Lower leg skin (tissue), 4 donors: ENCODE data around the gene EZR. TPM values are rescaled to one million over a fixed set of nuclear protein-coding genes. Genes with fewer than 3 reads are reported as not detected.

ENCODE experiments used
- DNase-seq, 2 donors: peaks; one replicate each; pipeline ENCODE4 v3.0.0-alpha.2; 2019; ENCODE audit warnings: low spot score in 2 of 2
- H3K4me3 ChIP-seq: fragments of 200-600 bp; sonication (generic); 2 replicates; pipeline ENCODE4 v1.5.1; 2017; ENCODE audit warnings: mild to moderate bottlenecking, low read depth; ENCODE audit not compliant: poor library complexity, severe bottlenecking
- POLR2A ChIP-seq, 2 donors: fragments of 450-650 bp; IDR thresholded peaks; one replicate each; pipeline ENCODE4 v1.6.1; 2016 to 2017; ENCODE audit warnings: antibody characterized with exemption in 2 of 2, mild to moderate bottlenecking in 1 of 2, moderate library complexity in 1 of 2
- WGBS, 2 donors: methylation state at CpG; one replicate each; pipeline ENCODE4 v1.1.5; 2018; 5-methylcytosine and 5-hydroxymethylcytosine counted together
- intact Hi-C: fragments of 100-400 bp; cut with DNase I; formaldehyde crosslinking; loops from one replicate; pipeline ENCODE4 v1.15.0; 2023; ENCODE audit warnings: low total_unique reads
- total RNA-seq, 4 donors: library from RNA; depleted of rRNA; stranded (reverse); fragments of >200 nt; gene quantifications; one replicate each; pipeline ENCODE4 v1.1.0, GENCODE V29; 2016
- TF ChIP-seq, protein P1 (sequence below), 3 donors: fragments of 450-650 bp; IDR thresholded peaks; one replicate each; pipeline ENCODE4 v1.5.1; 2016; ENCODE audit warnings: antibody characterized with exemption in 3 of 3, mild to moderate bottlenecking in 3 of 3, moderate library complexity in 2 of 3

The EZR gene
- total RNA-seq, 4 donors from 2014 or later: 200 to 235 (median 212) TPM

- TF ChIP-seq, protein P1, sequence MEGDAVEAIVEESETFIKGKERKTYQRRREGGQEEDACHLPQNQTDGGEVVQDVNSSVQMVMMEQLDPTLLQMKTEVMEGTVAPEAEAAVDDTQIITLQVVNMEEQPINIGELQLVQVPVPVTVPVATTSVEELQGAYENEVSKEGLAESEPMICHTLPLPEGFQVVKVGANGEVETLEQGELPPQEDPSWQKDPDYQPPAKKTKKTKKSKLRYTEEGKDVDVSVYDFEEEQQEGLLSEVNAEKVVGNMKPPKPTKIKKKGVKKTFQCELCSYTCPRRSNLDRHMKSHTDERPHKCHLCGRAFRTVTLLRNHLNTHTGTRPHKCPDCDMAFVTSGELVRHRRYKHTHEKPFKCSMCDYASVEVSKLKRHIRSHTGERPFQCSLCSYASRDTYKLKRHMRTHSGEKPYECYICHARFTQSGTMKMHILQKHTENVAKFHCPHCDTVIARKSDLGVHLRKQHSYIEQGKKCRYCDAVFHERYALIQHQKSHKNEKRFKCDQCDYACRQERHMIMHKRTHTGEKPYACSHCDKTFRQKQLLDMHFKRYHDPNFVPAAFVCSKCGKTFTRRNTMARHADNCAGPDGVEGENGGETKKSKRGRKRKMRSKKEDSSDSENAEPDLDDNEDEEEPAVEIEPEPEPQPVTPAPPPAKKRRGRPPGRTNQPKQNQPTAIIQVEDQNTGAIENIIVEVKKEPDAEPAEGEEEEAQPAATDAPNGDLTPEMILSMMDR (IDR thresholded peaks at IDR 0.05): no peak
- TF ChIP-seq POLR2A (IDR thresholded peaks at IDR 0.05): no peak
- intact Hi-C loops: no loop called here
- 67 to 82% methylated on average over 11 of the region's 11 CpGs for WGBS, 2 donors
- no peak overlapping the region for H3K4me3 ChIP-seq
- no peak for DNase-seq
These were observed 36.6 kb downstream of the EZR start for GRCh38 chr6:158782432-158783166.

- H3K4me3 ChIP-seq: no peak overlapping the region
- WGBS, 2 donors: 69 to 79% methylated on average over 19 of the region's 19 CpGs
- TF ChIP-seq, protein P1 (IDR thresholded peaks at IDR 0.05): no peak
- TF ChIP-seq POLR2A (IDR thresholded peaks at IDR 0.05): no peak
- DNase-seq: peak in 1 of 2 donors; percentile 86
- intact Hi-C loops: no loop called here
These were observed 37.3 kb downstream of the EZR start for GRCh38 chr6:158781692-158782373.

DNA sequence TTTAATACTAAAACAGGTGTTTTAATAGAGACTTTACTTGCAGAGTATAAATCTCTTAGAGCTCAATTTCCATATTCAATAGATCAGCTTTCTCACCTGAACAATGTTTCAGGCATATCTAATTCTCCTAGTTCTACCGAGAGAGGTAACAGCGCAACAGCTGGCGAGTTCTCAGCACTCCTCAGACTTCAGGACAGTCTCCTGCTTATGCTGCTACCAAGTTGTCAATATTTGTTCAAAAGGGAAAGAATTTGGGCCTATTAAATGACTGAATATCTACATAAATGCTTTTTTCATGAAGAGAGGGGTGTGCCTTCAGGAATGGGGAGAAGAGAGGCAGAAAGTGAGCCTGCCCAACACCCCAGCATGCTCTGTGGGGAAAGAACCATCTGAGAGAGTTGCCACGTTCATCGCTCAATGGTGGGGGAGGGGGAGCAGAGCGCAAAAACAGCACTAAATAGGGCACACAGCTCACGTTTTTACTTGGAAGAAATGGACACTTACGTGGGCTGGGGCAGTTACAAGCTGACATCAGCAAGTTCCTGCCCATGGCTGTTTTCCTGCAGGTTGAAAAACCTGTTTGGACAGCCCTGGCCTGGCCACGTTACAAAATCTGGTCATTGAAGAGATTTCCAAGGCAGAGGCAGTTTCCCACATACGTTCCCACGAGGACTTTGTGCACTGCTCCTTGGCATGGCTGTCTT, 38.0 kb downstream of the EZR start:
- H3K4me3 ChIP-seq: no peak overlapping the region
- DNase-seq: peak in 1 of 2 donors; percentile 87
- WGBS, 2 donors: 68 to 70% methylated on average over 11 of the region's 11 CpGs
- intact Hi-C loops: no loop called here
- TF ChIP-seq, protein P1 (IDR thresholded peaks at IDR 0.05): no peak
- no peak for TF ChIP-seq POLR2A (IDR thresholded peaks at IDR 0.05)

DNA sequence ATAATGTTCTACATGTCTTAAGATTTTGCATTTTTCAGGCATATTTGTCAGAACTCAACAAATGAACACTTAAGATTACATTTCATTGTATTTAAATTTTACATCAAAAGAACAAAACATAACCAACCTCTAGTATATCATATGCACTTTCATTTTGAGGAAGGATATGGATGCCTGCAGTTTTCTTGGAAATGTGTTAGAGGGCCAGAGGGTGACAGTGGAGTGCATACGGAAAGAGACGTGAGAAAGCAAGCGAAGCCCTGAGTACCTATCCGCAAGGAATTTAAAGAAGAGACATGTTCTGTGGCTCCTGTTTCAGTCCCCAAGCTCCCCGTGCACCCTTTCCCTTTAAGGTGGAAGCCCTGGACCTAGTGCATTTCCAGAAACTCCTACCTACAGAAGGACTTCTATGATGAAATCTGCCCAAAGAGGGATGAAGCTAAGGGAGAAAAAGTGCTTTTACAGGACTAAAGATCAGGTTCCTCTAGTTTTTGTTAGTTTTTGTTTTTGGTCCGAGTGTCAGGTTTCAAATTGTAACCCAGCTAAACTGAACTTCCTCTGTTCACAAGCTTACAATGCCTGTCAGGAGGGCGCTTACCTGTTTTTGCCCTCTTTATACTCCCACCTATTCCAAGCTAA, 38.8 kb downstream of the EZR start:
- H3K4me3 ChIP-seq: no peak overlapping the region
- TF ChIP-seq POLR2A (IDR thresholded peaks at IDR 0.05): no peak
- TF ChIP-seq, protein P1 (IDR thresholded peaks at IDR 0.05): no peak
- intact Hi-C loops: no loop called here
- DNase-seq: no peak
- WGBS, 2 donors: 91 to 93% methylated on average over 7 of the region's 7 CpGs

DNA sequence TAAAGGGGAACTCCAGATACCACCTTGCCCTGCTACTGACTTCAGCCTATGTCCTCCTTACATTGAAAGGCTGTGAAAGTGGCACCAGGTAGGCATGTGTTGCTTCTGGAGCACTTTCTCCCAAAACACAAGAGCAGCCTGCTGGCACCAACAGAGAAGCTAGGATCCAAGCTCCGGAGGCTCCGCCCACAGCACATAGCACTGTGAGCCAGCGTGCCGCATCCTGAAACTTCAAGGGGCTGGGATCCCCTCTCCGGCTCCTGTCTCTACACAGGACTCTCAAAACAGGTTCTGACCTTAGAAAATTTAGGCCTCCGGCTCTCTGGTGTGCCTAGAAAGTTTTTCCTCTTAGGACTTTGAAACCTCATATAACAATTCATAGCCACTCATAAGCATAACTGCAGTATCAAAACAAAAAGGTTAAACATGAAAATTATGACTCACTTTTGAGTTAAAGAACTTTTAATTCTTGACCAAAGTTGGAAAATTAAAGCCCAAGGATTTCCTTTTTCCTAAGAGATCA, 41.1 kb downstream of the EZR start:
- H3K4me3 ChIP-seq: no peak overlapping the region
- intact Hi-C loops: no loop called here
- 76 to 87% methylated on average over 6 of the region's 6 CpGs for WGBS, 2 donors
- DNase-seq: peak in 1 of 2 donors; percentile 72
- TF ChIP-seq, protein P1 (IDR thresholded peaks at IDR 0.05): no peak
- no peak for TF ChIP-seq POLR2A (IDR thresholded peaks at IDR 0.05)
